OCI-LY1 (cell line): Measurements from ENCODE around the gene SMAD9.

Experiments
- H2AFZ ChIP-seq: fragments of 200-600 bp; sonication (generic), shearing (Covaris generic); 2 replicates; pipeline ENCODE4 v1.6.0; 2014; ENCODE audit warnings: antibody characterized with exemption, mild to moderate bottlenecking, low read length
- H3F3A ChIP-seq: fragments of 200-600 bp; sonication (generic), shearing (Covaris generic); 2 replicates; pipeline ENCODE4 v1.6.0; 2014; ENCODE audit warnings: mild to moderate bottlenecking, antibody characterized with exemption, low read length, moderate library complexity; ENCODE audit not compliant: insufficient read depth
- H3K27ac ChIP-seq: fragments of 200-600 bp; sonication (generic); 2 replicates; pipeline ENCODE4 v1.5.1; 2014; ENCODE audit warnings: low read length, mixed run types, mild to moderate bottlenecking, low read depth; ENCODE audit not compliant: poor library complexity, severe bottlenecking
- H3K27me3 ChIP-seq: fragments of 200-600 bp; sonication (generic); 2 replicates; pipeline ENCODE4 v1.6.0; 2014; ENCODE audit warnings: antibody characterized with exemption, mild to moderate bottlenecking, low read length, moderate library complexity; ENCODE audit not compliant: insufficient read depth
- H3K36me3 ChIP-seq: fragments of 200-600 bp; sonication (generic); 2 replicates; pipeline ENCODE4 v1.6.1; 2014; ENCODE audit warnings: mild to moderate bottlenecking, antibody characterized with exemption, low read length, moderate library complexity, mixed read lengths; ENCODE audit not compliant: insufficient read depth
- H3K4me1 ChIP-seq: fragments of 200-600 bp; sonication (generic); 2 replicates; pipeline ENCODE4 v1.5.1; 2014; ENCODE audit warnings: mild to moderate bottlenecking, low read length, moderate library complexity; ENCODE audit not compliant: insufficient read depth, severe bottlenecking
- H3K4me2 ChIP-seq: fragments of 200-600 bp; sonication (generic), shearing (Covaris generic); 2 replicates; pipeline ENCODE4 v1.6.1; 2014; ENCODE audit warnings: low read length
- H3K4me3 ChIP-seq: fragments of 200-600 bp; sonication (generic); 2 replicates; pipeline ENCODE4 v1.5.1; 2014; ENCODE audit warnings: low read length, low read depth, mild to moderate bottlenecking, mixed read lengths; ENCODE audit not compliant: poor library complexity, severe bottlenecking
- H3K79me2 ChIP-seq: fragments of 200-600 bp; shearing (Covaris generic); 2 replicates; pipeline ENCODE4 v1.6.1; 2016; ENCODE audit warnings: mixed run types, low read length, mixed read lengths; ENCODE audit not compliant: insufficient read depth
- H3K9ac ChIP-seq: fragments of 200-600 bp; sonication (generic), shearing (Covaris generic); 2 replicates; pipeline ENCODE4 v1.6.1; 2014; ENCODE audit warnings: mild to moderate bottlenecking, low read length, mixed read lengths
- H3K9me2 ChIP-seq: fragments of 200-600 bp; sonication (generic), shearing (Covaris generic); 2 replicates; pipeline ENCODE4 v1.6.1; 2014; ENCODE audit warnings: low read depth, mild to moderate bottlenecking, low read length, mixed read lengths
- H3K9me3 ChIP-seq: fragments of 200-600 bp; shearing (Covaris generic); 2 replicates; pipeline ENCODE4 v1.6.1; 2014; ENCODE audit warnings: low read length, mixed read lengths
- H4K20me1 ChIP-seq: fragments of 200-600 bp; sonication (generic), shearing (Covaris generic); 2 replicates; pipeline ENCODE4 v1.6.0; 2016; ENCODE audit warnings: mild to moderate bottlenecking, low read length; ENCODE audit not compliant: insufficient read depth
- CTCF ChIP-seq: fragments of 200-600 bp; sonication (generic), shearing (Covaris generic); IDR thresholded peaks from 2 replicates; pipeline ENCODE4 v1.5.1; 2017; ENCODE audit warnings: mild to moderate bottlenecking, antibody characterized with exemption, low read length, moderate library complexity, mixed read lengths
- EZH2 ChIP-seq: fragments of 200-600 bp; sonication (generic), shearing (Covaris generic); IDR thresholded peaks from 2 replicates; pipeline ENCODE4 v1.8.0; 2017; ENCODE audit warnings: borderline replicate concordance, mixed run types, mild to moderate bottlenecking, antibody characterized with exemption, low read length, moderate library complexity, mixed read lengths

The SMAD9 gene

GRCh38 chr13:36839981-36840380 lies 80.1 kb downstream of the SMAD9 start:
- Histone ChIP-seq H3K79me2 (no peaks in the 10 kb centered on the region), H3K4me2 (no peak overlapping the region), H3K36me3 (no peaks in the 10 kb centered on the region), H3K9me3 (no peaks in the 10 kb centered on the region), H3K4me3 (no peak overlapping the region), H3K27ac (no peak overlapping the region), H4K20me1 (no peaks in the 10 kb centered on the region), H3F3A (no peaks in the 10 kb centered on the region), H3K9ac (no peak overlapping the region), H3K9me2 (no peaks in the 10 kb centered on the region), H3K4me1 (no peaks in the 10 kb centered on the region), H2AFZ (no peak overlapping the region), H3K27me3 (no peaks in the 10 kb centered on the region)
- no peak for TF ChIP-seq EZH2

GRCh38 chr13:36839281-36839680 lies 80.8 kb downstream of the SMAD9 start:
- no peaks in the 10 kb centered on the region for H3K79me2 ChIP-seq
- H3K4me3 ChIP-seq = no peak overlapping the region
- H2AFZ ChIP-seq = no peak overlapping the region
- H3K9me2 ChIP-seq = no peaks in the 10 kb centered on the region
- H3K4me2 ChIP-seq = no peak overlapping the region
- no peaks in the 10 kb centered on the region for H3F3A ChIP-seq
- H3K36me3 ChIP-seq = no peaks in the 10 kb centered on the region
- no peaks in the 10 kb centered on the region for H4K20me1 ChIP-seq
- TF ChIP-seq CTCF = no peak
- H3K27ac ChIP-seq = no peak overlapping the region
- no peaks in the 10 kb centered on the region for H3K4me1 ChIP-seq
- no peaks in the 10 kb centered on the region for H3K9me3 ChIP-seq
- no peak overlapping the region for H3K9ac ChIP-seq
- no peaks in the 10 kb centered on the region for H3K27me3 ChIP-seq

GRCh38 chr13:36837354-36838092 lies 82.5 kb downstream of the SMAD9 start:
- Histone ChIP-seq H4K20me1 (no peaks in the 10 kb centered on the region), H3K27me3 (no peaks in the 10 kb centered on the region), H3F3A (no peaks in the 10 kb centered on the region), H3K27ac (no peak overlapping the region), H3K9ac (no peak overlapping the region), H3K36me3 (no peaks in the 10 kb centered on the region), H3K4me1 (no peaks in the 10 kb centered on the region), H2AFZ (no peak overlapping the region), H3K4me3 (no peak overlapping the region), H3K4me2 (no peak overlapping the region), H3K79me2 (no peaks in the 10 kb centered on the region), H3K9me2 (no peaks in the 10 kb centered on the region), H3K9me3 (no peaks in the 10 kb centered on the region)
- TF ChIP-seq CTCF (no peak), EZH2 (no peak)

- no peaks in the 10 kb centered on the region for H3K4me1 ChIP-seq
- H3F3A ChIP-seq = no peaks in the 10 kb centered on the region
- no peaks in the 10 kb centered on the region for H3K9me3 ChIP-seq
- H3K9ac ChIP-seq = no peak overlapping the region
- H3K9me2 ChIP-seq = no peaks in the 10 kb centered on the region
- H3K4me2 ChIP-seq = no peak overlapping the region
- no peak overlapping the region for H2AFZ ChIP-seq
- no peak for TF ChIP-seq EZH2
- TF ChIP-seq CTCF = no peak
- peaks cover 5% of the 10 kb centered on the region; the same call in 1 of the 2 replicates for H3K36me3 ChIP-seq
- H3K27ac ChIP-seq = no peak overlapping the region
- H3K27me3 ChIP-seq = no peaks in the 10 kb centered on the region
- no peaks in the 10 kb centered on the region for H4K20me1 ChIP-seq
- no peak overlapping the region for H3K4me3 ChIP-seq
- no peaks in the 10 kb centered on the region for H3K79me2 ChIP-seq
Measured at GRCh38 chr13:36834299-36834698, 85.7 kb downstream of the SMAD9 start.
